Adrenal gland (tissue), 5 donors: Measurements from ENCODE around the gene ALB.

Experiments used
- POLR2A ChIP-seq, 2 donors: fragments of 450-650 bp; IDR thresholded peaks; one replicate each; pipeline ENCODE4 v1.6.1; 2017; ENCODE audit warnings: antibody characterized with exemption in 2 of 2, mild to moderate bottlenecking in 2 of 2, moderate library complexity in 1 of 2
- TF ChIP-seq, protein P1 (sequence below), 6 experiments: fragments of 450-650 bp in 4 of 6; fragments of 200-600 bp in 2 of 6; sonication (generic) in 1 of 6; IDR thresholded peaks; 1 replicate in 5 of 6; 2 replicates in 1 of 6; pipeline versions ENCODE4 v1.5.1 to v1.8.0; 2016 to 2021; ENCODE audit warnings: antibody characterized with exemption in 6 of 6, mild to moderate bottlenecking in 2 of 6, moderate library complexity in 1 of 6
- donor health status: DM: no; HTN: no; CAD: no.

GRCh38 chr4:73446336-73446938 lies 42.4 kb downstream of the ALB start:
- TF ChIP-seq, protein P1, sequence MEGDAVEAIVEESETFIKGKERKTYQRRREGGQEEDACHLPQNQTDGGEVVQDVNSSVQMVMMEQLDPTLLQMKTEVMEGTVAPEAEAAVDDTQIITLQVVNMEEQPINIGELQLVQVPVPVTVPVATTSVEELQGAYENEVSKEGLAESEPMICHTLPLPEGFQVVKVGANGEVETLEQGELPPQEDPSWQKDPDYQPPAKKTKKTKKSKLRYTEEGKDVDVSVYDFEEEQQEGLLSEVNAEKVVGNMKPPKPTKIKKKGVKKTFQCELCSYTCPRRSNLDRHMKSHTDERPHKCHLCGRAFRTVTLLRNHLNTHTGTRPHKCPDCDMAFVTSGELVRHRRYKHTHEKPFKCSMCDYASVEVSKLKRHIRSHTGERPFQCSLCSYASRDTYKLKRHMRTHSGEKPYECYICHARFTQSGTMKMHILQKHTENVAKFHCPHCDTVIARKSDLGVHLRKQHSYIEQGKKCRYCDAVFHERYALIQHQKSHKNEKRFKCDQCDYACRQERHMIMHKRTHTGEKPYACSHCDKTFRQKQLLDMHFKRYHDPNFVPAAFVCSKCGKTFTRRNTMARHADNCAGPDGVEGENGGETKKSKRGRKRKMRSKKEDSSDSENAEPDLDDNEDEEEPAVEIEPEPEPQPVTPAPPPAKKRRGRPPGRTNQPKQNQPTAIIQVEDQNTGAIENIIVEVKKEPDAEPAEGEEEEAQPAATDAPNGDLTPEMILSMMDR (IDR thresholded peaks at IDR 0.05): peak; percentile 50 to 66 (median 60)
- no peak for TF ChIP-seq POLR2A (IDR thresholded peaks at IDR 0.05)
